Neural crest cell (in vitro differentiated cells): ENCODE data around the gene NR1H2. TPM values are rescaled to one million over a fixed set of nuclear protein-coding genes. Genes with fewer than 3 reads are reported as not detected.
"Not testable (repeated sequence)": the region's sequence is repeated elsewhere in the genome, so short reads cannot be mapped to it uniquely, and the experiment has no call there.

Source experiments
- DNase-seq: peaks from one replicate; pipeline ENCODE4 v3.0.0; 2021; ENCODE audit warnings: low read depth, mixed read lengths, low spot score
- H3K27ac Mint-ChIP-seq: one replicate; pipeline ENCODE4 v1.8.0; 2021; ENCODE audit warnings: mild to moderate bottlenecking, mixed read lengths; ENCODE audit not compliant: unreplicated experiment
- H3K27me3 Mint-ChIP-seq: 2 replicates; pipeline ENCODE4 v1.8.0; 2021; ENCODE audit warnings: low read depth, mild to moderate bottlenecking, mixed read lengths
- H3K36me3 Mint-ChIP-seq: 2 replicates; pipeline ENCODE4 v1.8.0; 2021; ENCODE audit warnings: low read depth, mild to moderate bottlenecking, mixed read lengths
- H3K4me1 Mint-ChIP-seq: 2 replicates; pipeline ENCODE4 v1.8.0; 2021; ENCODE audit warnings: mixed read lengths
- H3K4me3 Mint-ChIP-seq: one replicate; pipeline ENCODE4 v1.8.0; 2021; ENCODE audit warnings: mild to moderate bottlenecking, mixed read lengths
- H3K9me3 Mint-ChIP-seq: 2 replicates; pipeline ENCODE4 v1.8.0; 2021; ENCODE audit warnings: mixed read lengths
- total RNA-seq: library from RNA; stranded (reverse); gene quantifications from 2 replicates; pipeline ENCODE4 v1.2.1, GENCODE V29; 2021
- TF ChIP-seq, protein P1 (sequence below): fragments of 200-600 bp; sonication (generic); conservative IDR thresholded peaks from 2 replicates; pipeline ENCODE4 v1.5.0; 2021; ENCODE audit warnings: antibody characterized with exemption, mild to moderate bottlenecking

The NR1H2 gene
- total RNA-seq, 1 donor from 2014 or later, result 22.8 TPM

DNA sequence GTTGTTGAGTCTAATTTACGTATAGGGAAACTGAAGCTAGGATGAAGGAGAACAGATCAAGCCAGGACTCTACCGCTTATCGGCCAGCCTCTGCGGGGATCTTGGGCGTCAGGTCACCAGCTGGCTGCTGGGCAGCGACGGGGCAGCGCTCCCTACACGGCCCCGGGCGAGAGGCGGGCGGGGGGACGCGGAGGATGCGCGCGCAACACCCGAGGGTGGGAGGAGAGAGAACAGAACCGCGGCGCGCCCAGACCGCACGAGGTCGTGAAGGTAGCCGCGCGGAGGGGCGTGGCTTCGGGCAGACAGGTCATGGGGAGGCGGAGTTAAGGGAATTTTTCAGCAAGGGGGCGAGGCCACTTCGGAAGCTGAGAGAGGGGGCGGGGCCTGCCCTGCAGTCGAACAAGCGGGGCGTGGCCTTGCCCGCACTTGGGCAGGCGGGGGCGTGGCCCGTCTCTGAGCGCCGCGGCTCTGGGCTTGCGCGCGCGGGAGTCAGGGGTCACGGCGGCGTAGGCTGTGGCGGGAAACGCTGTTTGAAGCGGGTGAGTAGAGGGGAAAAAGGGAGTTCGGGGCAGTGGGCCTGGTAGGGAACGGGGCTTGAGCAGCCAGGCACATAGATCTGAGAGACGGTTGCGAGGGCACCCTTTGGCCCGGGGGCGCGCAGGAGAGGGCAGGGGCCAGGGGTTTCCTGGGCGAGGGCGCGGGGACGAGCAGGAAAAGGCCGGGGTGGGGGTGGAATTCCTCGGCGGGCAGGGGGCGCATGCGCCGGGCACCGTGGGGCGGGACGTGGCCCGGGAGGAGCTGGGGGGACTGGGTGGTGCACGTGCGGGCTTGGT is 7.8 kb downstream of the NR1H2 start, which contains the start of gene POLD1:
TSS of gene POLD1 (plus strand) at position 496 of the 833 bp plus-strand sequence. CDS start 14,505 bp downstream, outside the sequence.
- H3K4me3 Mint-ChIP-seq, result peak within 1 kb of the TSS; percentile 99
- peaks cover 12% of the 10 kb centered on the region for H3K36me3 Mint-ChIP-seq
- peaks cover 32% of the 10 kb centered on the region for H3K4me1 Mint-ChIP-seq
- TF ChIP-seq, protein P1, sequence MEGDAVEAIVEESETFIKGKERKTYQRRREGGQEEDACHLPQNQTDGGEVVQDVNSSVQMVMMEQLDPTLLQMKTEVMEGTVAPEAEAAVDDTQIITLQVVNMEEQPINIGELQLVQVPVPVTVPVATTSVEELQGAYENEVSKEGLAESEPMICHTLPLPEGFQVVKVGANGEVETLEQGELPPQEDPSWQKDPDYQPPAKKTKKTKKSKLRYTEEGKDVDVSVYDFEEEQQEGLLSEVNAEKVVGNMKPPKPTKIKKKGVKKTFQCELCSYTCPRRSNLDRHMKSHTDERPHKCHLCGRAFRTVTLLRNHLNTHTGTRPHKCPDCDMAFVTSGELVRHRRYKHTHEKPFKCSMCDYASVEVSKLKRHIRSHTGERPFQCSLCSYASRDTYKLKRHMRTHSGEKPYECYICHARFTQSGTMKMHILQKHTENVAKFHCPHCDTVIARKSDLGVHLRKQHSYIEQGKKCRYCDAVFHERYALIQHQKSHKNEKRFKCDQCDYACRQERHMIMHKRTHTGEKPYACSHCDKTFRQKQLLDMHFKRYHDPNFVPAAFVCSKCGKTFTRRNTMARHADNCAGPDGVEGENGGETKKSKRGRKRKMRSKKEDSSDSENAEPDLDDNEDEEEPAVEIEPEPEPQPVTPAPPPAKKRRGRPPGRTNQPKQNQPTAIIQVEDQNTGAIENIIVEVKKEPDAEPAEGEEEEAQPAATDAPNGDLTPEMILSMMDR, result no peak
- H3K27me3 Mint-ChIP-seq, result peaks cover 6% of the 10 kb centered on the region
- DNase-seq, result peak; percentile 98
- peak within 1 kb of the TSS; percentile 98 for H3K27ac Mint-ChIP-seq
- H3K9me3 Mint-ChIP-seq, result no peaks in the 10 kb centered on the region

DNA sequence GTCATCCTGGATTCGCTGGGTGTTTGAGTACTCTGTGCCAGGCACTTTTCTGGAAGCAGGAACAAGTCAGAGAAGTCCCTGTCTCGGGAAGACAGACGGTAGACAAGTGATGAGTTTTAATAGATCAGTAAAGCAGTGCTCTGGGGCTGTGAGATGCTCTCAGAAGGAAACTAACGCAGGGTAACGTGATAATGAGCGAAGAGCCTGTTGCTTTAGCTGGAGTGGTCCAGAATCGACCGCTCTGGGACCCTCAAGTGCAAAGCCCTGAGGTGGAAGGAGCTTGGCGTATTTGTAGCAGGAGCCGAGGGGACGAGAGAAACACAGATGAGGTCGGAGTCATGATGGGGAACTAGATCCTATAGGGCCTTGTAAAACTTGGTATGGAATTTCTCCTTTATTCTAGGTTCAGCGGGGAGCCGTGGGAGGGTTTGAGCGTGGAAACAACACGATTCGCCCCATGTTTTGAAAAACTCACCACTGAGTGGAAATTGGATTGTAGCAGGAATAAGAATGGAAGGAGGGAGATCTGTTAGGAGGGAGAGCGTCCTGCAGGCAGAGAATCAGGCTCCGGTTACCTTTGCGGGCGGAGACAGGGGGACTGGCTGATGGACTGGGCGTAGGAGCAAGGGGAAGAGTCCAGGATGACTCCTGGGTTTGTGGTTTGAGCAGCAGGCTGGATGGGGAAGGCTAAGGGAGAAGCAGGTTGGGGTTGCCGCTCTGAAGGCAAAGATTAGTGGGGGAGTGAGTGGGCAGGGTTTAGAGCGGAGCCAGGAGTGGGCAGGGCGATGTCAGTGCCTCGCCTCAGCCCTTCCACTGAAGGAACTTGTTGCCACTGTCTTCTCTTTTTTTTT is 8.7 kb downstream of the NR1H2 start:
- H3K36me3 Mint-ChIP-seq, result peaks cover 10% of the 10 kb centered on the region
- no peak for DNase-seq
- no peaks in the 10 kb centered on the region for H3K9me3 Mint-ChIP-seq
- H3K27me3 Mint-ChIP-seq, result peaks cover 6% of the 10 kb centered on the region
- H3K4me3 Mint-ChIP-seq, result peak overlapping the region; percentile 99
- peak overlapping the region; percentile 98 for H3K27ac Mint-ChIP-seq
- H3K4me1 Mint-ChIP-seq, result peaks cover 32% of the 10 kb centered on the region
- TF ChIP-seq, protein P1, result no peak

DNA sequence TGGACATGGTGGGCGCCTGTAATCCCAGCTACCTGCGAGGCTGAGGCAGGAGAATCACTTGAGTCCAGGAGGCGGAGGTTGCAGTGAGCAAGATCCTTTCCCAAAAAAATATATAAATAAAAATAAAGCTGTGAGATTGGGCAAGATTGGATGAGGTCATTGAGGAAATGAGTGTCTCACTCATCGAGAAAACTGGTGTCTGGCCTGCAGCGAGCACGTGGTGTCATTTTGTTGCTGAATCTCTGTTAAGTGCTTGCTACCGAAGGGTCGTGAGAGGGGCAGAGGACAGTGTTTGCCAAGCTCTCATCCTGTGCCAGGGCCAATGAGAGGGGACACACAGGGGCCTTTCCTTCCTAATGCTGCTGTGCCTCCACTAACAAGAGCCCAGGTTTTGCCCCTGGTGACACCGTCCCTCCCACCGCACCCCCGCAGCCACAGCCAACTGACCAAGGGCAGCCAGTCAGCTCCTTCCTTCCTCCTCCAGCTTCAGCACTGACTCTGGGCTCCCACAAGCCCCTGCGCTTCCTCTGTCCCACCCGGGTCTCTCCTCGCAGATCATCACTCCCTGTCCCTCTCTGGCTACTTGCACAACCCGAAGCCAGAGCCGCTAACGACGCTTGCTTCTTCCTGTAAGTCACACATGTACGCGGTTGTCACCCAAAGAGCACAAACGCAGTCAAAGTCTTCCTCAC is 11.1 kb downstream of the NR1H2 start:
- DNase-seq, result no peak
- Mint-ChIP-seq H3K27ac (peak overlapping the region; percentile 5), H3K27me3 (peaks cover 6% of the 10 kb centered on the region), H3K9me3 (no peaks in the 10 kb centered on the region), H3K36me3 (peaks cover 25% of the 10 kb centered on the region), H3K4me3 (peak overlapping the region; percentile 62), H3K4me1 (peaks cover 32% of the 10 kb centered on the region)
- TF ChIP-seq, protein P1, result no peak

GRCh38 chr19:50387868-50388245 is 11.6 kb downstream of the NR1H2 start:
- Mint-ChIP-seq H3K27ac (peak overlapping the region; percentile 5), H3K4me1 (peaks cover 32% of the 10 kb centered on the region), H3K27me3 (peaks cover 6% of the 10 kb centered on the region), H3K4me3 (peak overlapping the region; percentile 62), H3K36me3 (peaks cover 29% of the 10 kb centered on the region), H3K9me3 (no peaks in the 10 kb centered on the region)
- DNase-seq, result no peak
- TF ChIP-seq, protein P1, result no peak

DNA sequence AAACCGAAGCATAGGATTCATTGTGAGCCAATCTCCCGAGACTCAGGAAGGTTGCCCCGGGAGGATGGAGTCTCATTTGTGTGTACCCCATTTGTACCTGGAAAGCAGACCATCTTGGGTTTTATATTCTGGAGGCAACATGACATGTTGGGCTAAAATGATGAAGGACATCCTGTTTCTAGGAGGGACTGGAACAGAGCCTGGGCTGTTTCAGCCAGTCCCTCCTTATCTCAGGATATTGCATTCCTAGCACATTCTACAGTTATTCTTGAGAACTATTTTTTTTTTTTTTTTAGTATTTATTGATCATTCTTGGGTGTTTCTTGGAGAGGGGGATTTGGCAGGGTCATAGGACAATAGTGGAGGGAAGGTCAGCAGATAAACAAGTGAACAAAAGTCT is 14.0 kb downstream of the NR1H2 start:
- H3K9me3 Mint-ChIP-seq, H3K27ac Mint-ChIP-seq, H3K4me1 Mint-ChIP-seq, H3K4me3 Mint-ChIP-seq, DNase-seq, H3K27me3 Mint-ChIP-seq: not testable (repeated sequence)
- peaks cover 40% of the 10 kb centered on the region for H3K36me3 Mint-ChIP-seq

- H3K27me3 Mint-ChIP-seq, DNase-seq, H3K27ac Mint-ChIP-seq, H3K4me1 Mint-ChIP-seq, H3K4me3 Mint-ChIP-seq, H3K9me3 Mint-ChIP-seq: not testable (repeated sequence)
- peaks cover 42% of the 10 kb centered on the region for H3K36me3 Mint-ChIP-seq
These were observed 14.7 kb downstream of the NR1H2 start for GRCh38 chr19:50390952-50391351.
